ENCODE data around the gene PHRF1. TPM values are rescaled to one million over a fixed set of nuclear protein-coding genes. Genes with fewer than 3 reads are reported as not detected.

Gene PHRF1
- total RNA-seq, 1 experiment from 2014 or later = 48.9 TPM

DNA sequence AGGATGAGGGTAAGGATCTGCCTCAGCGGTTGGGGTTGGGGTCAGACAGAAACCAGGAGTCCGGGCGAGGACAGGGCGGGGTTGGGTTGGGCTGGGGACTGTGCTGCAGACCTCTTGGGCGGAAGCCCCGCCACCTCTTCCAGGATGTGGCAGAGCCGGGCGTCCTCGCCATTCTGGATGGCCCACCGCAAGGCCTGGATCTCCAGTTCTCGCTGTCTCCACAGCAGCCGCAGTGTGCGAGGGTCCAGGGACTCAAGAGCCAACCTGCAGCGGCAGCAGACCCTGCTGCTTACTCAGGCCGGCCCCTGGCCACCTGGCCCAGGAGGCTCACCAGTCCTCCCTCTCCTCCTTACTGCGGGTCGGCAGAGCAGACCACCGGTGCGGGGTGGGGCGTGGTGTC is 17.8 kb upstream of the PHRF1 start:
- peaks cover 7 to 22% of the 10 kb centered on the region in 2 experiments for H3K4me1 Mint-ChIP-seq
- H3K9ac ChIP-seq (ENCODE audit: extremely low read depth, insufficient read length, low read length) = no peak overlapping the region
- no peak overlapping the region for H4K8ac ChIP-seq (replicated peaks; ENCODE audit: insufficient read length, low read depth, low read length)
- DNase-seq = no peak
- no peaks in the 10 kb centered on the region for H3K79me1 ChIP-seq (ENCODE audit: insufficient read depth, low read depth, low read length, poor library complexity, severe bottlenecking)
- no peak overlapping the region for H3K18ac ChIP-seq (ENCODE audit: insufficient read length, low read depth, low read length)
- H3K14ac ChIP-seq (ENCODE audit: insufficient read depth, low read length) = no peak overlapping the region
- H3K56ac ChIP-seq (ENCODE audit: insufficient read length, low read depth, low read length) = no peak overlapping the region
- H2BK12ac ChIP-seq (ENCODE audit: insufficient read length, low read depth, low read length) = no peak overlapping the region
- H2BK120ac ChIP-seq (ENCODE audit: low read depth, low read length, poor library complexity, severe bottlenecking) = no peak overlapping the region
- H3K4me3 Mint-ChIP-seq = no peak overlapping the region
- H4K5ac ChIP-seq (ENCODE audit: insufficient read length, low read depth, low read length) = no peak overlapping the region
- no peaks in the 10 kb centered on the region for H4K20me1 ChIP-seq (ENCODE audit: control insufficient read depth, insufficient read depth, insufficient read length)
- H2AFZ ChIP-seq (ENCODE audit: low read length) = no peak overlapping the region
- H3K4ac ChIP-seq (ENCODE audit: low read depth, low read length) = no peak overlapping the region
- TF ChIP-seq, protein P1, sequence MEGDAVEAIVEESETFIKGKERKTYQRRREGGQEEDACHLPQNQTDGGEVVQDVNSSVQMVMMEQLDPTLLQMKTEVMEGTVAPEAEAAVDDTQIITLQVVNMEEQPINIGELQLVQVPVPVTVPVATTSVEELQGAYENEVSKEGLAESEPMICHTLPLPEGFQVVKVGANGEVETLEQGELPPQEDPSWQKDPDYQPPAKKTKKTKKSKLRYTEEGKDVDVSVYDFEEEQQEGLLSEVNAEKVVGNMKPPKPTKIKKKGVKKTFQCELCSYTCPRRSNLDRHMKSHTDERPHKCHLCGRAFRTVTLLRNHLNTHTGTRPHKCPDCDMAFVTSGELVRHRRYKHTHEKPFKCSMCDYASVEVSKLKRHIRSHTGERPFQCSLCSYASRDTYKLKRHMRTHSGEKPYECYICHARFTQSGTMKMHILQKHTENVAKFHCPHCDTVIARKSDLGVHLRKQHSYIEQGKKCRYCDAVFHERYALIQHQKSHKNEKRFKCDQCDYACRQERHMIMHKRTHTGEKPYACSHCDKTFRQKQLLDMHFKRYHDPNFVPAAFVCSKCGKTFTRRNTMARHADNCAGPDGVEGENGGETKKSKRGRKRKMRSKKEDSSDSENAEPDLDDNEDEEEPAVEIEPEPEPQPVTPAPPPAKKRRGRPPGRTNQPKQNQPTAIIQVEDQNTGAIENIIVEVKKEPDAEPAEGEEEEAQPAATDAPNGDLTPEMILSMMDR (conservative IDR thresholded peaks at IDR 0.05) = no peak
- H4K91ac ChIP-seq (ENCODE audit: insufficient read length, low read depth, low read length) = no peak overlapping the region
- H3K27ac ChIP-seq (ENCODE audit: insufficient read length, low read depth, low read length) = no peak overlapping the region
- H2BK15ac ChIP-seq (ENCODE audit: low read depth, low read length) = no peak overlapping the region
- H3K4me1 ChIP-seq (ENCODE audit: insufficient read depth, low read length) = no peaks in the 10 kb centered on the region
- no peak overlapping the region for H3T11ph ChIP-seq (ENCODE audit: low read length)
- H3K4me2 ChIP-seq (ENCODE audit: insufficient read depth, insufficient read length, low read length) = no peak overlapping the region
- H3K27ac Mint-ChIP-seq = peak overlapping the region in 1 of 3 experiments; percentile 79; a peak in 1 of 7 replicates
- WGBS (ENCODE audit: extremely low coverage, insufficient read length, low lambda C conversion rate) = no CpG with 5 or more reads among the region's 20 CpGs
- peaks cover 12% of the 10 kb centered on the region for H3K23me2 ChIP-seq (ENCODE audit: insufficient read length, low read depth, low read length, poor library complexity, severe bottlenecking)
- peaks cover 31% of the 10 kb centered on the region for H3K27me3 Mint-ChIP-seq (ENCODE audit: low read depth)
- H3K9me3 Mint-ChIP-seq = no peaks in the 10 kb centered on the region; a peak in 2 of 5 replicates
- peaks cover 1 to 2% (median 1%) of the 10 kb centered on the region in 3 experiments; a peak in 5 of 7 replicates for H3K36me3 Mint-ChIP-seq (ENCODE audit: insufficient read depth in 1 of 3, low read depth in 3 of 3)
- no peak overlapping the region for H2BK5ac ChIP-seq (ENCODE audit: insufficient read length, low read length)
- no peak overlapping the region for H2BK20ac ChIP-seq (ENCODE audit: low read depth, low read length, poor library complexity, severe bottlenecking)
- no peaks in the 10 kb centered on the region for H3K9me3 ChIP-seq (ENCODE audit: control insufficient read depth, low read depth, low read length)
- H3K79me2 ChIP-seq (ENCODE audit: insufficient read depth, low read length) = no peaks in the 10 kb centered on the region
- no peak overlapping the region for H2AK5ac ChIP-seq (ENCODE audit: insufficient read length, low read length)
- H3K27me3 ChIP-seq (ENCODE audit: insufficient read depth, low read length) = peaks cover 5% of the 10 kb centered on the region; the same call in 1 of the 2 replicates
- H3K23ac ChIP-seq (ENCODE audit: insufficient read length, low read depth, low read length) = no peak overlapping the region
